K562 (cell line): Measurements from ENCODE around the gene CSTB. TPM values are rescaled to one million over a fixed set of nuclear protein-coding genes. Genes with fewer than 3 reads are reported as not detected.

Experiments
- ATAC-seq: fragments of 200-7000 bp; cut with Tn5 transposase; 3 replicates; pipeline ENCODE4 v1.9.1; 2020; ENCODE audit warnings: moderate library complexity
- BruUV-seq: library from RNA; stranded (reverse); fragments of 400-500 nt; replicated peaks from 2 replicates; lab custom pipeline; 2021; lab: Mats Ljungman, UMichigan
- CTCF ChIA-PET: fragments of 300-600 bp; formaldehyde crosslinking; extraction: SDS; loops from one replicate; lab custom pipeline; 2021; ENCODE audit warnings: low intra/inter-chr PET ratio; lab: Yijun Ruan, JAX
- POLR2A ChIA-PET: fragments of 300-600, 350-650 bp; sonication (Branson Sonifier 250); formaldehyde crosslinking; extraction: SDS; loops from one replicate; lab custom pipeline; 2021; ENCODE audit warnings: antibody characterized with exemption, inconsistent platforms; lab: Yijun Ruan, JAX
- DNase-seq, 4 experiments: peaks; one replicate each; pipeline versions ENCODE4 v3.0.0 to v3.0.0-alpha.2; 2011 to 2018; ENCODE audit warnings: low spot score in 3 of 4, mixed read lengths in 3 of 4; ENCODE audit errors: extremely low read depth in 1 of 4
- FAIRE-seq: peaks from 2 replicates; lab custom pipeline; 2011; peaks lifted over from hg19 to GRCh38; lab: Jason Lieb, UNC
- H2AFZ ChIP-seq: 2 replicates; pipeline ENCODE4 v1.6.0; 2011; ENCODE audit warnings: low read depth, low read length, control low read depth, inconsistent platforms
- H3K27ac ChIP-seq: fragments of 200-600 bp; 3 replicates; pipeline ENCODE4 v1.8.0; 2011; ENCODE audit warnings: low read depth, mild to moderate bottlenecking, control low read depth, inconsistent platforms, low read length, moderate library complexity, mixed read lengths; ENCODE audit errors: extremely low read depth
- H3K27me3 ChIP-seq, 2 experiments: fragments of 300-600 bp in 1 of 2; 2 replicates in 1 of 2; 3 replicates in 1 of 2; pipeline versions ENCODE4 v1.6.0 to v1.8.0; 2011; ENCODE audit warnings: inconsistent platforms in 2 of 2, low read length in 2 of 2, mild to moderate bottlenecking in 1 of 2, mixed read lengths in 1 of 2, moderate library complexity in 1 of 2; ENCODE audit not compliant: control insufficient read depth in 2 of 2, insufficient read depth in 2 of 2
- H3K36me3 ChIP-seq: fragments of 300-600 bp; 3 replicates; pipeline ENCODE4 v1.8.0; 2011; ENCODE audit warnings: mild to moderate bottlenecking, low read length, inconsistent platforms; ENCODE audit not compliant: control insufficient read depth, insufficient read depth
- H3K4me1 ChIP-seq, 2 experiments: fragments of 200-600 bp in 1 of 2; replicated peaks in 1 of 2; 2 replicates in 1 of 2; 3 replicates in 1 of 2; pipeline versions ENCODE4 v1.5.1 to v1.8.0; 2011; ENCODE audit warnings: inconsistent platforms in 2 of 2, low read length in 2 of 2, mild to moderate bottlenecking in 1 of 2, mixed read lengths in 1 of 2, moderate library complexity in 1 of 2; ENCODE audit not compliant: control insufficient read depth in 2 of 2, insufficient read depth in 2 of 2
- H3K4me2 ChIP-seq: 2 replicates; pipeline ENCODE4 v1.6.1; 2011; ENCODE audit warnings: low read length, control low read depth, inconsistent platforms, mixed read lengths; ENCODE audit not compliant: insufficient read depth
- H3K4me3 ChIP-seq: fragments of 200-600 bp; sonication (generic), shearing (Covaris generic); 2 replicates; pipeline ENCODE4 v1.5.1; 2016; ENCODE audit warnings: control low read depth, inconsistent platforms
- H3K79me2 ChIP-seq: fragments of 200-600 bp; 3 replicates; pipeline ENCODE4 v1.8.0; 2011; ENCODE audit warnings: low read length, inconsistent platforms; ENCODE audit not compliant: control insufficient read depth, insufficient read depth
- H3K9ac ChIP-seq, 2 experiments: 2 replicates each; pipeline versions ENCODE4 v1.6.0 to v1.6.1; 2011; ENCODE audit warnings: low read depth in 2 of 2, low read length in 2 of 2, control low read depth in 1 of 2, inconsistent platforms in 1 of 2, mild to moderate bottlenecking in 1 of 2, mixed read lengths in 1 of 2; ENCODE audit not compliant: insufficient read depth in 1 of 2
- H3K9me1 ChIP-seq: one replicate; pipeline ENCODE4 v1.6.0; 2011; ENCODE audit warnings: inconsistent platforms, mild to moderate bottlenecking, low read length, moderate library complexity; ENCODE audit not compliant: control insufficient read depth, insufficient read depth
- H3K9me3 ChIP-seq: replicated peaks from 2 replicates; pipeline ENCODE4 v1.5.1; 2011; ENCODE audit warnings: low read depth, low read length, inconsistent platforms; ENCODE audit not compliant: control insufficient read depth, insufficient read depth
- H4K20me1 ChIP-seq: replicated peaks from 2 replicates; pipeline ENCODE4 v1.6.1; 2011; ENCODE audit warnings: low read length, inconsistent platforms, mixed read lengths; ENCODE audit not compliant: control insufficient read depth, insufficient read depth
- DMBX1 ChIP-seq: fragments of 250-450 bp; sonication (Bioruptor Pico); IDR thresholded peaks from 2 replicates; pipeline ENCODE4 v1.8.0; 2022; ENCODE audit warnings: inconsistent platforms, mild to moderate bottlenecking, moderate library complexity, borderline replicate concordance
- DNMT1 ChIP-seq: fragments of 450-650 bp; IDR thresholded peaks from 2 replicates; pipeline ENCODE4 v1.6.1; 2016; ENCODE audit warnings: antibody characterized with exemption, mild to moderate bottlenecking
- GABPB2 ChIP-seq: fragments of 250-450 bp; sonication (Bioruptor Pico); conservative IDR thresholded peaks from 2 replicates; pipeline ENCODE4 v1.5.1; 2021; ENCODE audit warnings: mild to moderate bottlenecking
- HMGN3 ChIP-seq: IDR thresholded peaks from 2 replicates; pipeline ENCODE4 v1.6.1; 2011; ENCODE audit warnings: borderline replicate concordance, low read depth, mild to moderate bottlenecking, mixed read lengths, low read length; ENCODE audit not compliant: insufficient read length; ENCODE audit errors: extremely low read depth
- KAT8 ChIP-seq: fragments of 450-650 bp; IDR thresholded peaks from 2 replicates; pipeline ENCODE4 v1.6.1; 2016; ENCODE audit warnings: low read depth, mild to moderate bottlenecking
- MAZ ChIP-seq, 2 experiments: fragments of 450-650 bp in 1 of 2; sonication (generic) in 1 of 2; formaldehyde crosslinking; IDR thresholded peaks in 1 of 2; conservative IDR thresholded peaks in 1 of 2; 2 replicates each; pipeline versions ENCODE4 v1.4.0 to v1.5.0; 2020; ENCODE audit warnings: mild to moderate bottlenecking in 1 of 2, missing genetic modification reagents in 1 of 2
- MXI1 ChIP-seq: IDR thresholded peaks from 2 replicates; pipeline ENCODE4 v1.6.1; 2011; ENCODE audit warnings: low read depth, mild to moderate bottlenecking, improper control_type of control experiment, low read length
- NFIC ChIP-seq: fragments of 450-650 bp; IDR thresholded peaks from 2 replicates; pipeline ENCODE4 v1.6.1; 2017; ENCODE audit warnings: mild to moderate bottlenecking, inconsistent platforms
- NR2C2 ChIP-seq, 2 experiments: fragments of 200-800 bp in 1 of 2; sonication (Bioruptor generic) in 1 of 2; sonication (generic) in 1 of 2; formaldehyde crosslinking in 1 of 2; IDR thresholded peaks; 2 replicates each; pipeline versions ENCODE4 v1.6.1 to v1.8.0; 2016 to 2022; ENCODE audit warnings: mild to moderate bottlenecking in 1 of 2, missing compliant biosample characterization in 1 of 2, missing genetic modification characterization in 1 of 2, missing genetic modification reagents in 1 of 2
- POLR2AphosphoS5 ChIP-seq: IDR thresholded peaks from 2 replicates; pipeline ENCODE4 v1.6.1; 2011; ENCODE audit warnings: mild to moderate bottlenecking, low read depth, low read length, moderate library complexity; ENCODE audit not compliant: control insufficient read depth, insufficient read depth
- PTTG1 ChIP-seq: fragments of 450-650 bp; IDR thresholded peaks from 2 replicates; pipeline ENCODE4 v1.6.1; 2016; ENCODE audit warnings: low read depth, mild to moderate bottlenecking, missing genetic modification characterization, missing compliant biosample characterization
- PURB ChIP-seq: sonication (generic); formaldehyde crosslinking; IDR thresholded peaks from 2 replicates; pipeline ENCODE4 v1.9.0; 2021; ENCODE audit warnings: low read depth, mild to moderate bottlenecking, missing genetic modification reagents
- RBM17 ChIP-seq: fragments of 200-400 bp; formaldehyde crosslinking; IDR thresholded peaks from 2 replicates; pipeline ENCODE4 v1.6.1; 2017; ENCODE audit warnings: low read depth, mild to moderate bottlenecking, low read length, borderline replicate concordance
- SIX5 ChIP-seq, 2 experiments: IDR thresholded peaks; 2 replicates each; pipeline ENCODE4 v1.6.1; 2011; ENCODE audit warnings: low read length in 2 of 2, borderline replicate concordance in 1 of 2, low read depth in 1 of 2, mild to moderate bottlenecking in 1 of 2, moderate library complexity in 1 of 2; ENCODE audit not compliant: insufficient read depth in 1 of 2
- SP2 ChIP-seq: IDR thresholded peaks from 2 replicates; pipeline ENCODE4 v1.6.1; 2011; ENCODE audit warnings: mild to moderate bottlenecking, low read depth, low read length, moderate library complexity; ENCODE audit not compliant: poor library complexity, severe bottlenecking; ENCODE audit errors: extremely low read depth
- SREBF1 ChIP-seq: fragments of 150-350 bp; IDR thresholded peaks from 2 replicates; pipeline ENCODE4 v1.6.1; 2014; ENCODE audit warnings: antibody characterized with exemption, low read depth, low read length, borderline replicate concordance
- WHSC1 ChIP-seq: IDR thresholded peaks from one replicate; pipeline ENCODE4 v1.6.1; 2012; ENCODE audit warnings: low read length, control low read depth, inconsistent platforms
- YY1 ChIP-seq, 3 experiments: IDR thresholded peaks; 2 replicates each; pipeline ENCODE4 v1.6.1; 2011; ENCODE audit warnings: low read length in 2 of 3, mild to moderate bottlenecking in 2 of 3, moderate library complexity in 2 of 3, borderline replicate concordance in 1 of 3, control low read depth in 1 of 3, low read depth in 1 of 3; ENCODE audit not compliant: insufficient read depth in 3 of 3, insufficient replicate concordance in 2 of 3, control insufficient read depth in 1 of 3, insufficient read length in 1 of 3; ENCODE audit errors: extremely low read depth in 1 of 3
- ZBTB7A ChIP-seq: IDR thresholded peaks from 2 replicates; pipeline ENCODE4 v1.6.1; 2011; ENCODE audit warnings: low read depth, mild to moderate bottlenecking, low read length, moderate library complexity, borderline replicate concordance; ENCODE audit not compliant: control insufficient read depth
- ZC3H8 ChIP-seq: fragments of 450-650 bp; IDR thresholded peaks from 2 replicates; pipeline ENCODE4 v1.6.1; 2017
- ZFP36 ChIP-seq: fragments of 150-350 bp; IDR thresholded peaks from 2 replicates; pipeline ENCODE4 v1.6.1; 2018; ENCODE audit warnings: low read length, low read depth; ENCODE audit not compliant: partially characterized antibody
- ZNF146 ChIP-seq: IDR thresholded peaks from one replicate; pipeline ENCODE4 v1.6.1; 2018; ENCODE audit warnings: missing compliant biosample characterization; ENCODE audit not compliant: unreplicated experiment
- ZNF76 ChIP-seq: fragments of 250-450 bp; sonication (Bioruptor Pico); IDR thresholded peaks from 2 replicates; pipeline ENCODE4 v1.4.0; 2020; ENCODE audit warnings: mild to moderate bottlenecking, moderate library complexity, borderline replicate concordance
- WGBS: fragments of 100-300 bp; shearing (Covaris generic); methylation state at CpG from one replicate; pipeline ENCODE4 v1.1.6; 2016; ENCODE audit warnings: low coverage, mixed read lengths; ENCODE audit not compliant: insufficient coverage; ENCODE audit errors: missing lambda C conversion rate; 5-methylcytosine and 5-hydroxymethylcytosine counted together
- in situ Hi-C: fragments of 300-500 bp; cut with MboI; formaldehyde crosslinking; loops from 4 replicates; pipeline ENCODE4 v1.15.0; 2018; ENCODE audit warnings: inconsistent platforms, mixed read lengths
- intact Hi-C: fragments of 100-400 bp; cut with micrococcal nuclease; formaldehyde crosslinking; loops from 2 replicates; pipeline ENCODE4 v1.14.2; 2022
- polyA plus RNA-seq, 8 experiments: library from polyadenylated mRNA; depleted of rRNA in 4 of 8; stranded (reverse) in 5 of 8; unstranded in 3 of 8; fragments of >200 nt; fragmentation: Nextera tagmentation in 2 of 8; fragmentation: Illumina TruSeq in 1 of 8; extraction: Ambion mirVana in 2 of 8; extraction: Trizol in 1 of 8; gene quantifications; 2 replicates each; pipeline versions ENCODE4 v1.2.1 to v1.2.3, GENCODE V29; 2011 to 2014; ENCODE audit warnings: inconsistent platforms in 1 of 8, missing spikeins in 1 of 8
- total RNA-seq, 7 experiments: library from RNA; depleted of rRNA in 6 of 7; stranded (reverse); fragments of >200 nt in 6 of 7; fragmentation: Illumina TruSeq in 2 of 7; extraction: Trizol in 2 of 7; gene quantifications; 2 replicates each; pipeline versions ENCODE4 v1.2.1 to v1.2.3, GENCODE V29; 2011 to 2021; ENCODE audit warnings: low replicate concordance in 1 of 7

The CSTB gene
- total and polyA plus RNA-seq, 9 of the 15 experiments (the other 6 are each of a cell fraction or from before 2014, with no cell fraction given) = 12.4 to 65.0 (median 31.7) TPM

GRCh38 chr21:43815107-43815613, 39.1 kb upstream of the CSTB start:
- Histone ChIP-seq H4K20me1 (0 out of 2 replicates have a peak, but pooled peaks cover 4% of the 10 kb centered on the region), H3K9me1 (no peaks in the 10 kb centered on the region), H3K27me3 (no peaks in the 10 kb centered on the region; a peak in 1 of 5 replicates), H3K4me3 (no peak overlapping the region), H2AFZ (no peak overlapping the region), H3K27ac (0 out of 3 replicates have a peak overlapping the region, but pooled peaks have one; percentile 31), H3K9me3 (no peaks in the 10 kb centered on the region), H3K4me2 (peak overlapping the region; percentile 23; the same call in 1 of the 2 replicates), H3K4me1 (peaks cover 20 to 94% of the 10 kb centered on the region in 2 experiments), H3K79me2 (no peaks in the 10 kb centered on the region), H3K36me3 (no peaks in the 10 kb centered on the region), H3K9ac (peak overlapping the region; percentile 19 to 28; a peak in 1 of 4 replicates)
- DNase-seq = peak; percentile 62 to 94 (median 90)
- in situ Hi-C loops = no loop called here
- ChIA-PET CTCF (no interaction called here), POLR2A (no interaction called here)
- intact Hi-C loops = no loop called here
- no TSS peak for BruUV-seq
- ATAC-seq = peak; percentile 29
- 20% methylated on average over 9 of the region's 27 CpGs for WGBS
- FAIRE-seq = no peak
- TF ChIP-seq SP2 = no peak
- TF ChIP-seq RBM17 = no peak
- no peak for TF ChIP-seq DMBX1 (CRISPR knock-in tag)
- no peak for TF ChIP-seq WHSC1
- TF ChIP-seq HMGN3 = no peak
- TF ChIP-seq ZC3H8 = no peak
- TF ChIP-seq ZFP36 = no peak
- TF ChIP-seq ZNF76 (CRISPR knock-in tag) = no peak
- TF ChIP-seq MAZ (CRISPR knock-in tag; conservative IDR thresholded peaks at IDR 0.05 in 1 of 2, IDR thresholded peaks at IDR 0.05 in 1 of 2) = 0 out of 4 replicates have a peak, but pooled peaks of 1 of the 2 experiments have one; percentile 22
- no peak for TF ChIP-seq PURB (CRISPR knock-in tag)
- TF ChIP-seq NFIC = no peak
- no peak for TF ChIP-seq NR2C2 (CRISPR knock-in tag; IDR thresholded peaks at IDR 0.05)
- no peak for TF ChIP-seq NR2C2 (tag; IDR thresholded peaks at IDR 0.05)
- peak; percentile 38; the same call in 1 of the 2 replicates for TF ChIP-seq ZBTB7A
- TF ChIP-seq PTTG1 (tag) = no peak
- no peak for TF ChIP-seq POLR2AphosphoS5
- no peak for TF ChIP-seq ZNF146 (CRISPR knock-in tag)
- no peak for TF ChIP-seq SIX5 (IDR thresholded peaks at IDR 0.05; ENCODE audit: borderline replicate concordance in 1 of 2, insufficient read depth in 1 of 2, low read depth in 1 of 2, low read length in 2 of 2)
- no peak for TF ChIP-seq SREBF1
- no peak for TF ChIP-seq YY1 (IDR thresholded peaks at IDR 0.05; ENCODE audit: borderline replicate concordance in 1 of 3, control insufficient read depth in 1 of 3, extremely low read depth in 1 of 3, insufficient read depth in 3 of 3, insufficient read length in 1 of 3, insufficient replicate concordance in 2 of 3, low read depth in 1 of 3, low read length in 2 of 3)
- no peak for TF ChIP-seq MXI1
- TF ChIP-seq DNMT1 = no peak
- no peak for TF ChIP-seq GABPB2 (CRISPR knock-in tag)
- TF ChIP-seq KAT8 = no peak
